CD4-positive, alpha-beta T cell treated with Interleukin-21 for 1 hour (primary cell): ENCODE measurements around the gene ADAMTS17.
"Not testable (repeated sequence)": the region's sequence is repeated elsewhere in the genome, so short reads cannot be mapped to it uniquely, and the experiment has no call there.

Source experiments
- DNase-seq: peaks from one replicate; pipeline ENCODE4 v3.0.0-alpha.2; 2020

ADAMTS17 gene

DNA sequence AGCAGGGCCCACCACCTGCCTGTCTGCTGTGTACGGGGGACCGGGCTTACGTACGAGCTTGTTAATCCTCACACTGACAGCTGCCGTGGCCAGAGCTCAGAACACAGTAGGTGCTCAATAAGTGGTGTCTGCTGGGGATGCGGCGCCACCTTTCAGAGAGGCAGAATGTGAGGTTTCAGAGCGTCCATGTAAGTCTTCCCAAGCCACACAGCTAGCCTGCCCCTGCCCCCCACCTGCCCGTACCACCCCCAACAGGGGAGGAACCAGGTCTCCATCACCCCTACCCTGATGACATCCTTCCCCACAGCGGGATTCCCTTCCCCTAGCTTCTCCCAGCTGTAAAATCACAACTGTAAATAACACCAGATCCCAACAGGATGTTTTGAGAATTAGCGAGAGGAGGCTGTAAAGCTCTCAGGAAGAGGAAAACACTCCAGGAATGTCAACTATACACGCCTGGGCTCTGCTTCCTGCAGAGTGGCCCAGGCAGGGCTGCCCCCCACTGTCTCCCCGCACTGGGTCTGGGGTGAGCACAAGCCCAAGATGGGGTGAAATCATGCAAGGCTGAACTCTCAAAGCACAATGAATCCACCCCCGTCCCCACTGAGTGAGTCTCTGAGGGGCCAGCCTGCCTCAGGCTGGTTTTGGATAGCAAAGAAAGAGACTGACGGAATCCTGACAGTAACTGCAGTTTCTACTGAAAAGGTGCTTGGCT lies 358.4 kb downstream of the ADAMTS17 start:
- DNase-seq, result no peak

DNA sequence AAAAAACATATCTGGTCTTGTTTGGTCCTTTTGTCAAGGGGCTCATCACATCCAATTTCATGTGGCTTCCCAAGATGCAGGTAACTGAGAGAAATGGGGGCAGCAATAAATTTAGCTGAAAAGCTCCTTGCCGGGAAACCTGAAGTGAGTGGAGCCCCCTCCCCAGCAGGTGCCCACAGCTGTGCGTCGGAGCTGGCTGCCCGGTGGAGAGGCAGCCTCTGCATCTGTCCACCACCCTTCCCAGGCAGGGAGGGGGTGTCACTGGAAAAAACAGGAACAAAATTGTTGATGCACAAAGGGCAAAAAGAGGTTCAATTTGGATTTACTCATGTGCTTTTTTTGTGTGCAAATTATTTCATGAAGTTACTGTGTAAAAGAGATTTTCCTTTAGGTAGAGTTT lies 359.1 kb downstream of the ADAMTS17 start:
- DNase-seq, result no peak

DNA sequence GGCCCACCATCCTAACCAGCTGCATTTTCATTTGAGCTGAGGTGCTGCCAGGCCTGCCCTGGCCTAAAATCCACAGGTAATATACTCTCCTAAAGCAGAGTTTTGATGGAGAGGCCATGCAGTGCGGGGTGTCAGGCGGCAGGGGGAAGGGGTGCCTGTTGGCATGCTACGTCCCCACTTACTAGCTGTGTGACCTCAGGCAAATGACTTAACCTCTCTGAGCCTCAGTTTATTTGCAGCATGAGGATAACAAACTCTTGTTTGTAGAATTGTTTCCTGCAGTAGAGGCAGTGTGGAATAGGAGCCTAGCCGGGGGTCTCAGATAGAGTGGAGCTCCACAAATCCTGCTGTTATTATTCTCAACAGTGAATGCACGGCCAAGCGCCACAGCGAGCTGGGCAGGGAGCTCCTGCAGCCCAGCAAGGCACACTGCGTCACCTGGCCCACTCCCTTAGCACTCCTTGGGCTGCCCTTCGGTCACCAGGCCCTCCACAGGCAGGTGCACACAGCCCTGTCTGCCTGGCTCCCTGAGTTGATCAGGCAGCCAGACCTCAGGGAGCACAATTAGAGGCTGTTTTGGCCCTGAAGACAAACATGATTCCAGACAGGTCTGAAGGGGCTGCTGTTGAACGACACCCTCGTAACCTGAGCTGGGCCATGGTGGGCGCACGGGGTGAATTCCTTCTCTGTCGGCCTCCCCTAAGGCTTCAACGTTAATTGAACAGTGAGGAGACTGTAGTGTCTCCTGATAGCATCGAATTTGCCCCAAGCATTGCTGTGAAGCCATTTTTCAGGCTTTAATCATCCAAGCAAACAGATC lies 359.7 kb downstream of the ADAMTS17 start:
- DNase-seq, result no peak

DNA sequence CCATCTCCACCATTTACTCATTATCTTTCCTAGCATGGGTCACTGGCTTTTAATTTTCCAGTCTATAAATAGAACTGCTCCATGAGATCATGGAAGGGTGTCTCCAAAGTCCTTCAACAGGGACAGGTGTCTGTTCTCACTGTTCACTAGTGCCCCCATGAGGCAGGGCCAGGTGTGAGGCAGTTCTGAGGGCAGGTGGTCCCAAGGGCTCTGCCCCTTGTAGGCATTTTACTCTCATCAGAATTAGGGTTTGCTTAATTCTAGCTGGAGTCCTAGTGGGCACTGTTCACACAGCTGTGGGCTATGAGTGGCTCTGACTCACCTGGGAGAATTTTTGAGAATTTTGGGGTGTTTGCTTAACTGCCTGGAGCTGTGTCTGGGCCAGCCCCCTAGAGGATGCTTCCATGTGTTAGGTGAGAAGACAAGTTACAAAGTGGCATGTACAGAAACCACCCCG lies 360.6 kb downstream of the ADAMTS17 start:
- no peak for DNase-seq

DNA sequence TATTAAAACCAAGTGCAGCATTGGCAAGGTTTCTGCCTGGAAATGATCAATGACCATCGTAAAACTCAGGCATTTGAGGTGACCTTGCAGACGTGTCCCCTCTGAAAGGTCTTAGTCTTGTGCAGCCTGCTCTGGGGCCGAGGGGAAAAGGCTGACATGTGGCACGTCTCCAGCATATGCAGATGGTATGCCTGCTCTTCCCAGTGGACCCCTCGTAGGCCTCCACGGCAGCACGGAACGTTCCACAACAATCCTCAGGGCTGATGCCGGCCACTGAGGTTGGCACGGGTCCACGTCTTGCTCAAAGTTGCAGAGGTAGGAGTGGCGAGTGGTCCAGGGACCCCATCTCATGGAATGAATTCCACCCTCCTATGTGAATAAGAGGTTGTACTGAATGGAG lies 361.0 kb downstream of the ADAMTS17 start:
- no peak for DNase-seq

DNA sequence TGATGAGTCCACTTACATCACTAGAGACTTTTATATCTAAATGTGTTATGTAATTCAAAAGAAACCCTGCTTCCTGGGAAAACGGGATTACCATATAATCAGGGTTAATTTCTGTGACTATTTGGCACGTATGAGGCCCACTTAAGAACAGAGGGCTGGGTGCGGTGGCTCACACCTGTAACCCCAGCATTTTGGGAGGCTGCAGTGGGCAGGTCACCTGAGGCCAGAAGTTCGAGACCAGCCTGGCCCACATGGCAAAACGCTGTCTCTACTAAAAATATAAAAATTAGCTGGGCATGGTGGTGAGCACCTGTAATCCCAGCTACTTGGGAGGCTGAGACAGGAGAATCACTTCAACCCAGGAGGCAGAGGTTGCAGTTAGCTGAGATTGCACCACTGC lies 361.9 kb downstream of the ADAMTS17 start:
- not testable (repeated sequence) for DNase-seq

DNA sequence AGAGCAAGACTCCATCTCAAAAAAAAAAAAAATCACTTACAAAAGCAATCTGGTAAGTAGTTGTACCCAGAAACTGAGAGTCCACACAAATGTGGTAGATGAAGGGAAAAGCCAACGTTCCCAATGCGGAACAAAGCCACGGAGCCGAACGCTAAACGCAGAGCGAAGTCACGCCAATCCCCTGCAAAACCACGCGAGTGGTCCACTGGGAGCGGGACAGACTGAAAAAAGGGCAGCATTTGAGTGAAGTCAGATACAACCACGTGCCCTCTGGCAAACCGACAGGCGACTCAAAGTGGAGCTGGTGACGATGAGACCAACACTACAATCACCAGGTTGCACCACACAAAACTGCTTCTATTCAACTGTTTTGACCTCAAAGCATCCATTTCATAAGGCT lies 362.4 kb downstream of the ADAMTS17 start:
- no peak for DNase-seq

DNA sequence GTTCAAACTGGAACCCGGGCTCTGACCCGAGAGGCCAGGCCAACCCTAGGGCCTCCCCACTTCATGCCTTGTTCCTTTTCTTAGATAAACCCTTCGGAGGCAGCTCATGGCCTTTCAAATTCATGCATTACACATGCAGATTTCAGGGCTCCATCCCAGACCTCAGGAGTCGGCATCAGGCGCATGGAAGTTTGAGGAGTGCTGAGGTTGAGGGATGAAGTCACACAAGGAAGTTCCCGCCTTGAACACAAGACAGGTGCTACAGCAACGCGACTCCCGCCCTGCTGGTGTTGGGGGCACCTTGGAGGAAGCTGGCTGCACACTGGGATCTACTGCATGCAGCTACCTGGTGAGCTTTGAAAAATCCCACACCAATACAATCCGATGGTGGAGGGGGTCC lies 363.3 kb downstream of the ADAMTS17 start:
- DNase-seq, result no peak

DNA sequence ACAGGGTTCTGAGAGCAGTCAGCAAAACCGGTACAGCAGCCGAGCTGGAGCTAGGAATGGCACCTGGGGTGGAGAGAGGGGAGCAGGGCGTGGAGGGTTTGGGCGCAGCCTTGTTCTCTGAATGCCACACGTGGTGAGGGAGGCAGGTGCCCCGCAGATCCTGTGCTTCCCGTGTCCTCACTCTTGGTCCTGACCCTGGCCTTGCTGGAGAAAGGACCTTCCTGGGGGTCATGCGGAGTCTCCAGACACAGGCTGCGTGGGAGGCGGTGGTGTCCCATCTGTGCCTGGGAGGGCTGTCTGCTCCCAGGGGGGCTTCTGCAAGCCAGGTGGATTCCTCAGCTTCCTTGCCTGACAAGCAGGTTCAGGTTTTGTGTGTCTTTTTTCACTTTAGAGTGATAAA lies 363.8 kb downstream of the ADAMTS17 start:
- DNase-seq, result no peak

DNA sequence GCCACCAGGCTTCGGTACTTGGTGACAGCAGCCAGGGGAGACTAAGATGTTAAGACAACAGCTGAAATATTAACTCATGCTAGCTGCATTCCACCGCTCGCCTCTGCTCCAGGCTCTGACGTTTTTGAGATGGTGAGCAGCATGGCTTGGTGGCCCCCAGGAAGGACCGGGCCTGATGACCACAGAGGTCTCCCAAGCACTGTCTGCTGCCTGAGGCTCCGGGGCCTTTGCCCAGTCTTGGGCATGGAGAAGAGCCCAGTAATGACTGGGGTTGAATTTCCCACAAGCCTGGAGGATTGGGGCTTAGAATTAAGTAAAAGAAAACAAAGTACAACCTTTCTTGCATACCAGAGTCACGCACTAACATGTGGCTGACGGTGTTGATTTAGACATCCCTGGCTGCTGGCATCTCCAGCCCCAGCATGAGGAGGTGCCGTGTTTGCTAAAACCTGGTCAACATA lies 364.9 kb downstream of the ADAMTS17 start:
- DNase-seq, result no peak

DNA sequence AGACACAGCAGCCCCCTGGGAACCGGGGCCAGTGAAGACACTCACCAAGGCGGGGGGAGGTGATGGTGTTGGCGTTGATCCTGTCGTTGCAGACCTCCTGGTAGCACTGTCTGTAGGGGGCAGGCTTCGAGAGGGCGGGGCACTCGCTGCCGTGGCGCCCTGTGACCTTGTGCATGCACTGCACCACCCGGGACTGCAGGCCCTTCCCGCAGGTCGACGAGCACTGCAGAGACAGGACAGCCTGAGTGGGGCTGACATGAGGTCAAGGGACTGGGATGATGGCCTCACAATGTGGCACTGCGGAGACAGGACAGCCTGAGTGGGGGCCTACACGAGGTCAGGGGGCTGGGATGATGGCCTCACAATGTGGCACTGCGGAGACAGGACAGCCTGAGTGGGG lies 365.8 kb downstream of the ADAMTS17 start:
- no peak for DNase-seq

DNA sequence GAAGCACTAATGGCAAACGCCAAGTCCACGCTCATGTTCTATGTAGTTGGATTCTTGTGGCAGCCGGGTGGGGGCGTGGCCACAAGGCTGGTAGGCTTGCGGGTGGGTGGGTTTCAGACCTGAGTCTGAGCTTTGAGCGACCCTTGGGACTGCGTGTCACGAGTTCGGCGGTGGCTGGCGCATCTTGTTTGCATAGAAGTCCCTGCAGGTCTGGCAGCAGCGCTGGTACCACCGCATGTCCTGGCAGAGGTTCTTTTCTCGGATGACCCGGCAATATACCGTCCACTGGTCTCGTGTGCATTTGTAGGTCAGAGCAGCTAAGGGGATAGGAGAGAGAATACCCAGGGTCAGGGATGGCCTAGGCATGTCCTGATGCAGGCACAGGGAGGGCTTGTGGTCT lies 367.5 kb downstream of the ADAMTS17 start:
- DNase-seq, result no peak

DNA sequence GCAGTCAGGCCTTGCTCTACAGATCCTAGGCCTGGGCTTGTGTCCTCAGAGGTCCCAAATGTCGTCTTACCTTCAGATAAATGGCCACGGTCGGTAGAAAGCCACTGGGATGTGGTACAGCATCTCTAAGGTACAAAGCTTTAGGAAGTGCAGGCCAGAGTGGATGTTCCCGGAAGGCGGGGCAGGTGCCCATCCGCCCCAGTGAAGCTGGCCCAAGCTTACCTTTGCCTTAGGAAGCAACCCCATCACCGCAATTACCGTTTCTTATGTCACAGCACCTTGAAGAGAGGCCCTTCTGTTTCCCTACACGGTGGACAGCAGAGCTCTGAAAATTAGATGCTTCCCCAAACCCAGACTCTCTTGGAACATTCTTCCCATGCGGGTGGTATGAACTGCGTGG lies 368.4 kb downstream of the ADAMTS17 start:
- no peak for DNase-seq

DNA sequence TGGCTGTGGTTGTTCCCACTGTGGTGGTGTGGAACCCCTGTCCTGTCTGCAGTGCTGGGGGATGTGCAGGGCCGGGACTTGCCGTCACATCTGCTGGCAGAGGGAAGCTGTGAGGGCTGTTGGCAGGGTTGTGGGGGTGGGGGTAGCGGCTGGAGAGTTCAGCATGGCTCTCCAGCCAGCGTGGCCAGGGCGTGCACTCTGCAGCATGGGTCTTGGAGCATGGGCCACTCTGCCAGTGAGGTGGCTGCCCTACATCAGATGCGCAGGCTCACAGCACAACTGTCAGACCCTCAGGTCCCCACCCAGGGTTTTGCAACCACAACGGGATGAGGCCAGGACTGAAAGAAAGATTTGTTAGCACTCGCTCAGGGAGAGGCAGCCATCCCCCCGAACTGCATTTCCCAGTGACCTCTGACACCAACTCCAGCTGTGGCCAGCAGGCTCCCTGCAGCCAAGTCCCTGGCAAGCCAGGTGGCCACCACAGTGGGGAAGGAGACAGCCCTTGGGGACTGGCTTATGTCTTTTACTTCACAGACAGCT lies 370.8 kb downstream of the ADAMTS17 start:
- no peak for DNase-seq

DNA sequence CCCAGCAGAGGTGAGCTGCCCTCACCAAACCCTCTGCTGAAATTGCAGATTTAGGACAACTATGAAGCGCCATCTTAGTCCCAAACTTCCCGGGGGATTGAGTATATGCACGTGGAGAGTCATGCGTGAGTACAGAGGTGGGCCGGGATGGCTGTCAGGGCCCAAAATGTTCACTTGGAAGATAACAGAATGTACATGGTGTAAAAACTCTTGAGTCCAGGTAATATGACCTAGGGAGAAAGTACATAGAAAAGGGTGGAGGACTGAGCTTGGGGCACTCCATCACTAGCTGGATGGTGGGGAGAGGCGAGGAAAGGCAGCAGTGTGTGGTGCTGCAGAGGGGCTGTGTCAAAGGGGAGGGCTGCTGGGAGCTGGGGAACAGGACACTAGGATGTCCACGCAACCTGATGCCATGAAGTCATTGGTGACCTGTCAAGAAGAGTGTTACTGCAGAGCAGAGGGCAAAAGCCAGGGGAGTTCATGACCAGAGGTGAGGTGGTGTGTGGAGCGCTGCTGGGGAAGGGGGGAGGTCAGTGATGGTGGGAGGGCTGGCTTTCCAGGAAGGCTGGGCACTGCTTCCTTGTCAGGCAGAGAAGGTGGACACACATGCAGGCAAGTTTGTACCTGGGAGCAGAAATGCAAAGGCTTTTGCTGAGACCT lies 372.4 kb downstream of the ADAMTS17 start:
- DNase-seq, result no peak

DNA sequence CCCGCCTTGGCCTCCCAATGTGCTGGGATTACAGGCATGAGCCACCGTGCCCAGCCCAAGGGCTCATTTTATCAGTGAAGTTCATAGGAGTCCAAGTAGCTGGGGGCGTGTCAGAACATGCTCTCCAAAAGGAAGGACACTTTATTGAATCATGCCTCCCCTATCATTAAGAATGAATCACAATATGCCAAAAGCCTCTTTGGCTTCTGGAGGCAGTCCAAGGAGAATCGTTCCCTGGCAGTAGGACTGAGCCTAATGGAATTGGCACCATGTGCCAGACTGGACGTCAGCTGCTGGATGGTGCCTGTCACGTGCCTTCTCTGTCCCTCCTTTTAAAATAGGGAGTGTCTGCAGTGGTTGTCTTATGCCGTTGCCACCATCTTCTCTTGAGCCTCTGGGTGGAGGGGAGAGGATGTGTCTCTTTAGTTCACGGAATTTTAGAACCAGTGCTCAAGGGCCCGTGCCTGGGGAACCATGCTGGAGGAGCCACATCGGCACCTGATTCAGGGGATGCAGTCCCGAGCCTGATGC lies 373.9 kb downstream of the ADAMTS17 start:
- no peak for DNase-seq

DNA sequence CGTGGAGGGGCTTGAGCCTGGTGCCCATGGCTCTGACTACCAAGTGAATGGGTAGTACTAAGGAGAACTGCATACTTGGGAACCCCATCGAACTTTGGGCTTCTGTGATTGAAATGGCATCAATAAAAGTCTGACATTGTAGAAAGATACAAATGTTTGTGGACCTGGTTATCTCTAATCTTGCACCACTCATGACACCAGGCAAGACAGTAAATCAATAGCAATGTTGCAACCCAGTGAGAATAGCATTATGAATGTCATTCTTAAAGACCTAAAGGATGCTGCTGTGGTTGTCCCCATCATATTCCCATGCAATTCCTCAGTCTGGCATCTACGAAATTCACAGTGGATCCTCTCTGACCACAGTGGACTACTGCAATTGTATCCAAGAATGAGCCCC lies 375.0 kb downstream of the ADAMTS17 start:
- no peak for DNase-seq

DNA sequence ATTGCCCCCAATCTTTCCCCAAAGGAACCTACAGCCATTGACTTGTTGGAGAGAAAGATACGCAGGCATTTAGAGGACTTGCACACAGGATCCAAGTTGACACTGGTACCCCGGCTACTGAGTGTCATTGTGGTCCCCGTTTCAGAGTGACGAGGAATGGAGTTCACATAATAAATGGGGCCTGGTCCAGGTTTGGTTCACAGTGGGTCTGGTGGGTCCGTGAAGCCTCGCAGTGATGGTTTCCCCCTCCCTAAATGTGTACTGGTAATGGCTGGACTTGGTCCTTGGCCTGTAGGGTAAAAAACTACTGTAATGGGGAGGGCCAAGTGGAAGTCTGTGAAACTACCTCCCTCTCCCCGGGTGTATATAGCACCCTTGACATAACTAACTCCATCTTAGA lies 376.4 kb downstream of the ADAMTS17 start:
- no peak for DNase-seq

DNA sequence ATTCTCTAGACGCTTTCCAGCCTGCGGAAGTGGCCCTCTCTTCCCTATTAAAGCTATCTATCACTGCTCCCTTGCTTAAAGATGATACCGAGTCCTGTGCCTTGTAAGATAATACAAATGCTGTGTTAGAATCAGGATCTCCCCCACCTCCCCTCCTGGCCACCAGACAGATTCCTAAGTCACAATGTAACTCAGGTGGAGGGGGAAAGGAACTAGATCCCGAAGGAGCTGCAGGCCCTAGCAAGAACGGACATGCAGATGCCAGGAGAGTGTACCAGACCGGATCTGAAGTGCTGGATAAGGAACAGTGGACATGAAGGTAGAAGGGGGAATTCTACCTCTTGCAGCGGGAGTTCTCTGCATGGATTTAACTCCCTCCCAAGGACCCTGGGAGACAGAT lies 377.8 kb downstream of the ADAMTS17 start:
- no peak for DNase-seq

DNA sequence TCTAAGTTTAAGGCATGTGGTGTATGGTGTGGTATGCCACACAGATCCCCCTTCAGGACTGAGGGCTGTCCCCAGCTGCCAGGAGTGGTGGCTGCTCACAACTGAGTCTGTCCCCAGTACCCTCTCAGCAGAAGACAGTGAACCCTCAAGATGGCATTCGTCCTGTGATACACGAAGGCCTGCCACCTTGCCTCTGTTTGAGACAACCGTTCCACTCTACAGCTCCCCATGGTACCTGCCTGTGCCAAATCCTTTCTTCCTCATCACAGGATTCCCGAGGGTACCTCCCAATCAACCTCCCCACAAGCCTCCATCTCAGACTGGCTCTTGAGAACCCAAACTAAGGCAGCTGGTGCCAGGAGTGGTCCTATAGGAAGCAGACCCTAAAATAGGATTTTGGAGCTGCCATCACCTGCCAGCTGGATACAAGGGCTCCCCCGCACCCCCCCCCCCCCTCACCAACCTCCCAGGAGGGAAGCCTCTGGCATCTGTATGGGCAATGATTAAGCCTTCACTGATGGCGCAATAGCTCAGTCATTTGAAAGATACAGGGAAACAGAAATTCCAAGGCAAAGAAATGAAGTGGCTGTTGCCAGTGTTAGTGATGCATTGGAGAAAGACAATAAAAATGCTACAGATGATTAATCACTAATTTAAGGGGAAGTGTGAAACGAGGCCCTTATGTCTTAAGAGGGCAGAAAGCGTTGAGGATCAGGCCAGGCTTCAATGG lies 378.5 kb downstream of the ADAMTS17 start:
- DNase-seq, result no peak

DNA sequence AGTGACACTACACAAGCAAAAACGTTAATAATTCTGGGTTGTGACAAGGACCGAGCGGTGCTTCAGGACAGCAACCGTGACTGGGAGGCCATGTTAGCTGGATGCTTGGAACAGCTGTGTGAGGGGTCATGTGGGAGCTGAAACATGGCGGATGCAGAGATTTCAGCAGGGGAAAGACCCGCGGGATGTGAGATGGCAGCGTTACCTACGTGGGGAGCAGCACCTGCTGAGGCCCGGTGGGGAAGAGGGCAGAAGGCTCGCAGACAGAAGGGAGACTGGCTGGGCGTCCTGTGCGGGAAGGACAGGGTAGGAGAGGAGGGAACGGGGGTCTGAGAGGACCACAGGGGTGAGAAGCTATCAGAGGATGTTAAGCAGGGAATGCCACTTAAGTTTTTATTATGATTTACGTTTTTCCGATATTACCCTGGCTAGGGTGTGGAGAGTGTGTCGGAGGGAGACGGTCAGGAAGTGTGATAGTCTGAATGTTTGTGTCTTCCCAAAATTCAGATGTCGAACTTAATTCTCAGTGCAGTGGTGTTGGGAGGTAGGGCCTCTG lies 379.7 kb downstream of the ADAMTS17 start:
- DNase-seq, result no peak

DNA sequence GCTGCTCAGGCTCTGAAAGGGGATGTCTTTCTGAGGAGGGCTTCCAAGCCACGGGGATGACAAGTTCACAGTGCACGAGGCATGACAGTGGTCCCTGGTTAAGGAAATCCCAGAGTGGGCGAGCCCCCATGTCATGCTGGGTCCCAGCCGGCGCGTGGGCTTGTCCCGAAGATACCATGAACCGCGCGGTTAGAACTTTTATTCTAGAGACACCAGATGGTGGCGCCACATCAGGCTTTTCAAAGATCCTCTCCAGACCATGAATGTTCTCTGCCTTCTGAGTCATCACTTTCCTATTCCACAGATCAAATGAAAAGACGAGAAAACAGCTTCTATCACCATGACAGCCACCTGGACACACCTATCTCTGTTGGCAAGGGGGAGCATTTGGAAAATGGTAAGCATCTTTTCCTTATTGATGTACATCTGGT lies 380.7 kb downstream of the ADAMTS17 start:
- DNase-seq, result peak; percentile 2
